OCI-LY7 (cell line): ENCODE data around the gene CLEC3B. TPM values are rescaled to one million over a fixed set of nuclear protein-coding genes. Genes with fewer than 3 reads are reported as not detected.

Source experiments
- BruUV-seq: library from RNA; stranded (reverse); fragments of 400-500 nt; replicated peaks from 2 replicates; lab custom pipeline; 2021; lab: Mats Ljungman, UMichigan
- CTCF ChIA-PET: fragments of 300-600 bp; sonication (Branson Sonifier 250); formaldehyde crosslinking; loops from one replicate; lab custom pipeline; 2022; ENCODE audit warnings: antibody characterized with exemption; ENCODE audit not compliant: unreplicated experiment; lab: Charles Lee
- POLR2A ChIA-PET: fragments of 300-600 bp; sonication (Branson Sonifier 250); formaldehyde crosslinking; loops from one replicate; lab custom pipeline; 2022; ENCODE audit warnings: antibody characterized with exemption; lab: Charles Lee
- DNase-seq: peaks from one replicate; pipeline ENCODE4 v3.0.0-alpha.2; 2015; ENCODE audit warnings: low spot score
- H2AFZ ChIP-seq: fragments of 200-600 bp; sonication (generic), shearing (Covaris generic); 2 replicates; pipeline ENCODE4 v1.6.1; 2014; ENCODE audit warnings: mild to moderate bottlenecking, antibody characterized with exemption, low read length, moderate library complexity
- H3K27ac ChIP-seq: fragments of 200-600 bp; sonication (generic); 2 replicates; pipeline ENCODE4 v1.5.1; 2014; ENCODE audit warnings: mixed run types, low read depth, mild to moderate bottlenecking, moderate library complexity, low read length, inconsistent platforms; ENCODE audit not compliant: poor library complexity, severe bottlenecking
- H3K36me3 ChIP-seq: fragments of 200-600 bp; sonication (generic); 2 replicates; pipeline ENCODE4 v1.6.1; 2014; ENCODE audit warnings: mild to moderate bottlenecking, antibody characterized with exemption, low read length, moderate library complexity, mixed read lengths; ENCODE audit not compliant: insufficient read depth
- H3K4me1 ChIP-seq: fragments of 200-600 bp; sonication (generic); 2 replicates; pipeline ENCODE4 v1.5.1; 2014; ENCODE audit warnings: mild to moderate bottlenecking, low read length; ENCODE audit not compliant: insufficient read depth, poor library complexity, severe bottlenecking
- H3K4me2 ChIP-seq: fragments of 200-600 bp; sonication (generic); 2 replicates; pipeline ENCODE4 v1.6.1; 2014; ENCODE audit warnings: mild to moderate bottlenecking, low read length
- H3K4me3 ChIP-seq: fragments of 200-600 bp; sonication (generic); 2 replicates; pipeline ENCODE4 v1.5.1; 2014; ENCODE audit warnings: mild to moderate bottlenecking, low read depth, low read length; ENCODE audit not compliant: poor library complexity, severe bottlenecking
- H3K79me2 ChIP-seq: fragments of 200-600 bp; sonication (generic); 2 replicates; pipeline ENCODE4 v1.6.1; 2016; ENCODE audit warnings: low read depth, mild to moderate bottlenecking, low read length, moderate library complexity, mixed read lengths; ENCODE audit not compliant: insufficient read depth
- H3K9me2 ChIP-seq: fragments of 200-600 bp; sonication (generic); 2 replicates; pipeline ENCODE4 v1.6.1; 2016; ENCODE audit warnings: mild to moderate bottlenecking, low read length, mixed read lengths; ENCODE audit not compliant: insufficient read depth
- H3K9me3 ChIP-seq: fragments of 200-600 bp; sonication (generic); 2 replicates; pipeline ENCODE4 v1.6.1; 2014; ENCODE audit warnings: mild to moderate bottlenecking, mixed run types, low read length, mixed read lengths
- H4K20me1 ChIP-seq: fragments of 200-600 bp; sonication (generic); 2 replicates; pipeline ENCODE4 v1.6.1; 2014; ENCODE audit warnings: mild to moderate bottlenecking, antibody characterized with exemption, low read length, moderate library complexity, mixed read lengths; ENCODE audit not compliant: insufficient read depth
- EZH2phosphoT487 ChIP-seq: fragments of 200-600 bp; sonication (generic); IDR thresholded peaks from 2 replicates; pipeline ENCODE4 v1.6.1; 2018; ENCODE audit warnings: low read depth, borderline replicate concordance, mild to moderate bottlenecking, mixed run types, antibody characterized with exemption, low read length, moderate library complexity, mixed read lengths
- intact Hi-C: fragments of 100-400 bp; cut with micrococcal nuclease; formaldehyde crosslinking; loops from one replicate; pipeline ENCODE4 v1.10.0; 2022; ENCODE audit not compliant: unreplicated experiment
- total RNA-seq, 2 experiments: library from RNA; depleted of rRNA in 1 of 2; stranded (reverse); fragments of >200 nt in 1 of 2; shearing (Covaris generic) in 1 of 2; gene quantifications; 2 replicates each; pipeline ENCODE4 v1.2.3, GENCODE V29; 2014 to 2022
- TF ChIP-seq, protein P1 (sequence below): fragments of 200-600 bp; sonication (generic); conservative IDR thresholded peaks from 2 replicates; pipeline ENCODE4 v1.5.1; 2014; ENCODE audit warnings: mild to moderate bottlenecking, antibody characterized with exemption, low read length, moderate library complexity, mixed read lengths

The CLEC3B gene
- total RNA-seq, 2 experiments from 2014 or later: 1.3 TPM; not detected in 1

GRCh38 chr3:45041666-45042065 is 15.6 kb downstream of the CLEC3B start:
- Histone ChIP-seq H3K4me1 (no peaks in the 10 kb centered on the region), H3K9me2 (no peaks in the 10 kb centered on the region), H3K4me2 (no peak overlapping the region), H2AFZ (no peak overlapping the region), H3K9me3 (no peaks in the 10 kb centered on the region), H3K4me3 (no peak overlapping the region), H3K36me3 (no peaks in the 10 kb centered on the region), H3K27ac (no peak overlapping the region), H3K79me2 (no peaks in the 10 kb centered on the region), H4K20me1 (no peaks in the 10 kb centered on the region)
- no TSS peak for BruUV-seq
- TF ChIP-seq EZH2phosphoT487: no peak
- TF ChIP-seq, protein P1, sequence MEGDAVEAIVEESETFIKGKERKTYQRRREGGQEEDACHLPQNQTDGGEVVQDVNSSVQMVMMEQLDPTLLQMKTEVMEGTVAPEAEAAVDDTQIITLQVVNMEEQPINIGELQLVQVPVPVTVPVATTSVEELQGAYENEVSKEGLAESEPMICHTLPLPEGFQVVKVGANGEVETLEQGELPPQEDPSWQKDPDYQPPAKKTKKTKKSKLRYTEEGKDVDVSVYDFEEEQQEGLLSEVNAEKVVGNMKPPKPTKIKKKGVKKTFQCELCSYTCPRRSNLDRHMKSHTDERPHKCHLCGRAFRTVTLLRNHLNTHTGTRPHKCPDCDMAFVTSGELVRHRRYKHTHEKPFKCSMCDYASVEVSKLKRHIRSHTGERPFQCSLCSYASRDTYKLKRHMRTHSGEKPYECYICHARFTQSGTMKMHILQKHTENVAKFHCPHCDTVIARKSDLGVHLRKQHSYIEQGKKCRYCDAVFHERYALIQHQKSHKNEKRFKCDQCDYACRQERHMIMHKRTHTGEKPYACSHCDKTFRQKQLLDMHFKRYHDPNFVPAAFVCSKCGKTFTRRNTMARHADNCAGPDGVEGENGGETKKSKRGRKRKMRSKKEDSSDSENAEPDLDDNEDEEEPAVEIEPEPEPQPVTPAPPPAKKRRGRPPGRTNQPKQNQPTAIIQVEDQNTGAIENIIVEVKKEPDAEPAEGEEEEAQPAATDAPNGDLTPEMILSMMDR: no peak
- intact Hi-C loops: no loop called here
- DNase-seq: no peak
- CTCF ChIA-PET: interaction anchor here (0.7 to 1.3 kb wide), 3 partner anchors 8 to 843 kb away, joined by 3 to 5 read pairs (median 4); no protein-coding TSS in a partner anchor
- POLR2A ChIA-PET: interaction anchor here (1.3 kb wide), 1 partner anchor 14 kb away, joined by 4 read pairs; no protein-coding TSS in a partner anchor

DNA sequence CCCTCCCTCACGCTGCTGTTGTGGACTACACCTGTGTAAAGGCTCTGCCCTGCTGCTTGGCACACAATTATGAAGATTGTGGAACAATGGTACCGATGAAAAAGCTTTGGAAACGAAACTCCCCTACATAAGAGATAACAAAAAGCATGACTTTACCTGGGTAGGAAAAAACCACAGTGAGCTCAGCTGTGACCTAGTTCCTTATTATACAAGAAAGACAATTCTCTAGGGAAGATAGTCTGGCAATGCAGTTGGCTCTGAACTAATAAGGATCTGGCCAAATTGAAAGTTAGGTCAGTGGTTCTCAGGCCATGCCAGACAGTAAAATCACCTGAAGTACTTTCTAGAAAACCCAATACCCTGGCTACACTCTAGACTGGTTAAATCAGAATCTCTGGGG is 16.1 kb downstream of the CLEC3B start:
- H3K4me3 ChIP-seq: no peak overlapping the region
- H4K20me1 ChIP-seq: no peaks in the 10 kb centered on the region
- H3K9me2 ChIP-seq: no peaks in the 10 kb centered on the region
- BruUV-seq: no TSS peak
- no peak overlapping the region for H3K27ac ChIP-seq
- no peaks in the 10 kb centered on the region for H3K4me1 ChIP-seq
- no peaks in the 10 kb centered on the region for H3K79me2 ChIP-seq
- no peak overlapping the region for H2AFZ ChIP-seq
- DNase-seq: no peak
- intact Hi-C loops: no loop called here
- no peak overlapping the region for H3K4me2 ChIP-seq
- H3K36me3 ChIP-seq: no peaks in the 10 kb centered on the region
- H3K9me3 ChIP-seq: no peaks in the 10 kb centered on the region
- CTCF ChIA-PET: interaction anchor here (1.0 to 1.3 kb wide), 2 partner anchors 8 to 25 kb away, joined by 4 to 5 read pairs; no protein-coding TSS in a partner anchor
- TF ChIP-seq, protein P1: no peak
- POLR2A ChIA-PET: interaction anchor here (1.3 kb wide), 1 partner anchor 14 kb away, joined by 4 read pairs; no protein-coding TSS in a partner anchor

GRCh38 chr3:45043728-45044299 is 17.7 kb downstream of the CLEC3B start:
- no peaks in the 10 kb centered on the region for H4K20me1 ChIP-seq
- POLR2A ChIA-PET: no interaction called here
- TF ChIP-seq EZH2phosphoT487: no peak
- TF ChIP-seq, protein P1: no peak
- H3K27ac ChIP-seq: no peak overlapping the region
- H3K4me3 ChIP-seq: no peak overlapping the region
- H2AFZ ChIP-seq: no peak overlapping the region
- H3K9me3 ChIP-seq: no peaks in the 10 kb centered on the region
- H3K4me1 ChIP-seq: no peaks in the 10 kb centered on the region
- H3K36me3 ChIP-seq: no peaks in the 10 kb centered on the region
- DNase-seq: no peak
- no peaks in the 10 kb centered on the region for H3K9me2 ChIP-seq
- intact Hi-C loops: no loop called here
- CTCF ChIA-PET: interaction anchor here (0.6 kb wide), 1 partner anchor 1312 kb away, joined by 3 read pairs; no protein-coding TSS in a partner anchor
- BruUV-seq: no TSS peak
- no peaks in the 10 kb centered on the region for H3K79me2 ChIP-seq
- H3K4me2 ChIP-seq: no peak overlapping the region
